GM12873 (cell line): ENCODE results near the gene GP5.

Experiments
- TF ChIP-seq, protein P1 (sequence below): IDR thresholded peaks from 2 replicates; pipeline ENCODE4 v1.5.1; 2012; ENCODE audit warnings: low read depth, mild to moderate bottlenecking, moderate library complexity, low read length, control low read depth; ENCODE audit not compliant: insufficient read depth; ENCODE audit errors: missing control alignments

Gene GP5

DNA sequence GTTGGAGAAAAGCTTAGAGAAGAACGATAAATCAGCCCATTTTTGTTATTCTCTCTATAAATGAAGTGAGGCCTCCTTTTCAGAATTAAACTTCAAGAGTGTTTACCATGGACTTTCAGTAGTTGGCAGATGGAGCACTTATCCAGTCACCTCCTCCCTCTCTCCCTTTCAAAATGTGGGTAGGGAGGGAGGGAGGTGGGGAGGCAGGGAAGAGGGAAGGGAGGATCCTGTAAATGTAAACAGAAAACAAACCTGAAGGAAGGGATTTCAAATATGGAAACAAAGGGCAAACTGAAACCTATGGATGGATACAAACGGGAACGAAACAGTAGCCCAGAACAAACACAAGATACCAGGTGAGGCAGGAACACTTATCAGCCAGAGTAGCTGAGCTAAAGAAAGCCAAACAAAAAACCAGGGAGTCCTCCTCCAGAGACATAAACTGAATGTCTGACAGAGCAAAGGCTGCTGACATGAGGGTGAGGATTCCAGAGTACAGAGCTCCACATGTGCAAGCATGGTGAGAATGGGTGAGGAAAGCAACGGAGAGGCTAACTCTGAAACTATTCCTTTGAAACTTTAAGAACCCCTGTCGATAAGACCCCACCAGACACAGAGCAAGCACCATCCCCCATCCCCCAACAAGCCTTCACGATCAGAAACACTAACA is 41.0 kb upstream of the GP5 start:
- TF ChIP-seq, protein P1, sequence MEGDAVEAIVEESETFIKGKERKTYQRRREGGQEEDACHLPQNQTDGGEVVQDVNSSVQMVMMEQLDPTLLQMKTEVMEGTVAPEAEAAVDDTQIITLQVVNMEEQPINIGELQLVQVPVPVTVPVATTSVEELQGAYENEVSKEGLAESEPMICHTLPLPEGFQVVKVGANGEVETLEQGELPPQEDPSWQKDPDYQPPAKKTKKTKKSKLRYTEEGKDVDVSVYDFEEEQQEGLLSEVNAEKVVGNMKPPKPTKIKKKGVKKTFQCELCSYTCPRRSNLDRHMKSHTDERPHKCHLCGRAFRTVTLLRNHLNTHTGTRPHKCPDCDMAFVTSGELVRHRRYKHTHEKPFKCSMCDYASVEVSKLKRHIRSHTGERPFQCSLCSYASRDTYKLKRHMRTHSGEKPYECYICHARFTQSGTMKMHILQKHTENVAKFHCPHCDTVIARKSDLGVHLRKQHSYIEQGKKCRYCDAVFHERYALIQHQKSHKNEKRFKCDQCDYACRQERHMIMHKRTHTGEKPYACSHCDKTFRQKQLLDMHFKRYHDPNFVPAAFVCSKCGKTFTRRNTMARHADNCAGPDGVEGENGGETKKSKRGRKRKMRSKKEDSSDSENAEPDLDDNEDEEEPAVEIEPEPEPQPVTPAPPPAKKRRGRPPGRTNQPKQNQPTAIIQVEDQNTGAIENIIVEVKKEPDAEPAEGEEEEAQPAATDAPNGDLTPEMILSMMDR, result no peak

DNA sequence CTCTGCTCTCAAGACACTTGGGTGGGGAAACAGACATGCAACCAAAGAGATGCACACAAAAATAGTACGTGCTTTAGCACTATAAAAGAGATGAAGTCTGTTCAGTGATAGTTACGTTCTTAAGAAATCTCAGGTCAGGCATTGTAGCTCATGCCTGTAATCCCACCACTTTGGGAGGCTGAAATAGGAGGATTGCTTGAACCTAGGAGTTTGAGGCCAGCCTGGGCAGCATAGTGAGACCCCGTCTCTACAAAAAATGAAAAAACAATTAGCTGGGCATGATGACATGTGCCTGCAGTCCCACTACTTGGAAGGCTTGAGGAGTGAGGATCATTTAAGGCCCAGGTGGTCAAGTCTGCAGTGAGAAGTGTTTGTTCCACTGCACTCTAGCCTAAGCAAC is 35.4 kb upstream of the GP5 start:
- TF ChIP-seq, protein P1, result no peak

DNA sequence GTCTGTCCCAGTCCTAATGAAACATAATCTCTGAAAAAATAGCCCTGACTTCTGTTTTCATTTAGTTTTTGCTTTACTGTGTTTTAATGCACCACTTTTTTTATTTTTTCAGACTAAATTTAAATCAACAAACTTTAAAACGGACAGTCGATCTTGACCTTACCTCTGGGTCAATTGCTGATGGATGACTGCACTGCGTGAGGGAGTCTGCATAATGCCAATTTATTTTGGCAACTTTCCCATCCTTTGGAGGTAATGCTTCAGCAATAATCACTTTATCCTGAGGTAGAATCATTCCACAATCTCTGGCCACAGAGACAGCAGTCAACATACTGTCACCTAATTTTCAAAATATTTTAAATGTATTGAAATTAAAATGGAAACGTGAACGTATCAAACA is 32.5 kb upstream of the GP5 start:
- TF ChIP-seq, protein P1, result no peak

DNA sequence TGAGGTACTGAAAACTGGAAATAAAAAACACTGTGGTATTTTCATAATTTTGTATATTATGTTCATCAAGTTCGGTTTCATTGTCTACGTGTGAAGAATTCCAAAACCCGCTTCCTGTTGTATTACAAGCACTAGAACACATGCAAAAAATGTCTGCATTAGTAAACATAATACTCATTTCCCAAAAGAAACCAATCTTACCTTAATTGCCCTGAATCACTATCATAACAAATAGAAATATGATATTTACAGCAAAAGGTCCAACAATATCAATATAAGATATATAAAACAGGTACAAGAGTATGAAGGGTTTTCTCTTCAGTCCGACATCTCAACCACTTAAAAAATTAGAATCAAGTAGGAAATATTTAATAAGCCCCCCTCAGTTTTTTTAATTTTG is 26.3 kb upstream of the GP5 start:
- TF ChIP-seq, protein P1, result no peak

DNA sequence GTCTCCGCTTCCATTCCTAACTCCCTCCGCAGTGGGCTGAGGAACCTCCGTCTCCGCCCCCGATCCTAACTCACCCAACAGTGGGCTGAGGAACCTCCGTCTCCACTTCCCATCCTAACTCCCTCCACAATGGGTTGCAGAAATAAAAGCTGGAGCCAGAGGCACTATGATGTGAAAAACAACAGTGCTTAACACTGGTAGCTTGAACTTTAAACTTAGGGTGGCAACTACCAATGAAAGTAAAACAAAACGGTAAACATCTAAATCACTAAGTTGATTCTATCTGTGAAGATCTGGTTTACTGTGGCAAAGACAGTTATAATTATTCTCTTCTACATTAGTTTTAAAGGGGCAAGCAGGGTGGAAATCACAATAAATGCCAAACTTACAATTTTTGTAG is 25.9 kb upstream of the GP5 start:
- TF ChIP-seq, protein P1, result no peak

DNA sequence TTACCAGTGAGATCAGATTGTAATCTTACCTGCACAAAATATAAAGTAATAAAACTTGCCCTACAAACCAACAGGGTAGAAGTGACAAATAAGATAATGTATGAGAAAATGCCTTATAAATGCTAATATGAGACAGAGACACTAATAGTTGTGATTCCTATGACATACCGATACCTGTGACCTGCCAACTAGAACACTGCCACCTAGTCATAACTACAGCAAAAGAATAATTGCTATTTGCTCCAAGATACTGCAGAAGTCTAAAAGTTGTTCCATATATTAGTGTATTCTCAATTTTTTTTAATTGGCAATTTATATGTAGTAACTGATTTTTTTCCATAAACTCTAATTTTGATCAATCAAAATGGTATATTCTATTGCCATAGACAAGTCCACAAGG is 25.3 kb upstream of the GP5 start:
- TF ChIP-seq, protein P1, result no peak

DNA sequence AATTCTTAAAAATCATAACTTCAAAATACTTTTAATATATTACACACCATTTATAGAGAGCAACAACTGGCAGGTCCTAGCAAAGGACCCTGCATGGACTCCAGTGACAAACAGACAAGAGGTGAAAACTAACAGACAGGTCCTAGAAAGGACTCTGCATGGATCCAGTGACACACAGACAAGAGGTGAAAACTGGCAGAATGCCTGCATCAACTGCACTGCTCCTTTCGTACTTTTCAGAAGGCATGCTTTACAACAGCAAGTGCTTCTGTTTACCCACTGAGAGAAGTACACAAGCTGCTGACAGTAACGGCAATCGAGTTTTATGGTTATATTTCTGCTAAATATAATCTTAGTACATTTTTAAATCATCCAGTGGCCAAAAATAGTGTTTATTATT is 24.3 kb upstream of the GP5 start:
- TF ChIP-seq, protein P1, result no peak
